ENCODE measurements around the gene NUTM1. TPM values are rescaled to one million over a fixed set of nuclear protein-coding genes. Genes with fewer than 3 reads are reported as not detected.
A peak's percentile ranks its signal among the peaks of the same experiment; 100 is the strongest.

The NUTM1 gene
- total RNA-seq, 2 donors from 2014 or later: not detected

GRCh38 chr15:34332553-34333120, 10.5 kb upstream of the NUTM1 start:
- no peak overlapping the region for H3K27ac ChIP-seq
- H3K9me3 ChIP-seq: no peaks in the 10 kb centered on the region
- no peaks in the 10 kb centered on the region for H3K27me3 ChIP-seq
- DNase-seq: no peak
- H3K36me3 ChIP-seq: no peaks in the 10 kb centered on the region
- TF ChIP-seq, protein P1, sequence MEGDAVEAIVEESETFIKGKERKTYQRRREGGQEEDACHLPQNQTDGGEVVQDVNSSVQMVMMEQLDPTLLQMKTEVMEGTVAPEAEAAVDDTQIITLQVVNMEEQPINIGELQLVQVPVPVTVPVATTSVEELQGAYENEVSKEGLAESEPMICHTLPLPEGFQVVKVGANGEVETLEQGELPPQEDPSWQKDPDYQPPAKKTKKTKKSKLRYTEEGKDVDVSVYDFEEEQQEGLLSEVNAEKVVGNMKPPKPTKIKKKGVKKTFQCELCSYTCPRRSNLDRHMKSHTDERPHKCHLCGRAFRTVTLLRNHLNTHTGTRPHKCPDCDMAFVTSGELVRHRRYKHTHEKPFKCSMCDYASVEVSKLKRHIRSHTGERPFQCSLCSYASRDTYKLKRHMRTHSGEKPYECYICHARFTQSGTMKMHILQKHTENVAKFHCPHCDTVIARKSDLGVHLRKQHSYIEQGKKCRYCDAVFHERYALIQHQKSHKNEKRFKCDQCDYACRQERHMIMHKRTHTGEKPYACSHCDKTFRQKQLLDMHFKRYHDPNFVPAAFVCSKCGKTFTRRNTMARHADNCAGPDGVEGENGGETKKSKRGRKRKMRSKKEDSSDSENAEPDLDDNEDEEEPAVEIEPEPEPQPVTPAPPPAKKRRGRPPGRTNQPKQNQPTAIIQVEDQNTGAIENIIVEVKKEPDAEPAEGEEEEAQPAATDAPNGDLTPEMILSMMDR (IDR thresholded peaks at IDR 0.05): no peak
- H3K4me1 ChIP-seq: no peaks in the 10 kb centered on the region
- intact Hi-C loops (cut with DNase I): no loop called here
- no peak overlapping the region for H3K9ac ChIP-seq (ENCODE audit: low read depth in 2 of 2, low read length in 2 of 2)
- no peak overlapping the region for H3K4me3 ChIP-seq

DNA sequence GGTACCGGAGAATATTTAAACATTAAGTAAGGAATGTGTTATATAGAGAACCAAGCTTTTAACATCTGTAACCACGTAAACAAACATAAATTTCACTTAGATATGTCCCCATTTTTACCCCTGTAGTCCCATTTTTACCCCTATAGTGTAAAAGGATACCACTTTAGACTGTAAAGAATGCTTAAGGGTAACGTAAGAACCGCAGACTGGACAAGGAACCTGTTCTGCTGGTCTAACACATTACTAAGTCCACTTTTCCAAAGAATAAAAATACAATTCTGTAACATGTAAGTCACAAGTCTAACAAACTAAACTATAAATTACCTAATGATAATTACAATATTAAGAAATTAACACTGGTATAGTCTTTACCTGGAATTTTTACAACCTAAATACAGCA, 8.4 kb upstream of the NUTM1 start:
- H3K27ac ChIP-seq: peak overlapping the region; percentile 39
- no peaks in the 10 kb centered on the region for H3K9me3 ChIP-seq
- H3K9ac ChIP-seq (ENCODE audit: low read depth in 2 of 2, low read length in 2 of 2): no peak overlapping the region
- H3K36me3 ChIP-seq: no peaks in the 10 kb centered on the region
- H3K27me3 ChIP-seq: no peaks in the 10 kb centered on the region
- H3K4me3 ChIP-seq: no peak overlapping the region
- no peak for DNase-seq
- intact Hi-C loops (cut with DNase I): no loop called here
- no peaks in the 10 kb centered on the region for H3K4me1 ChIP-seq
- TF ChIP-seq, protein P1 (IDR thresholded peaks at IDR 0.05): no peak

- intact Hi-C loops (cut with DNase I): no loop called here
- peak overlapping the region in 1 of 2 donors; percentile 1 for H3K9ac ChIP-seq (ENCODE audit: low read depth in 2 of 2, low read length in 2 of 2)
- no peaks in the 10 kb centered on the region for H3K4me1 ChIP-seq
Observed at GRCh38 chr15:34335176-34336032, 7.7 kb upstream of the NUTM1 start.

GRCh38 chr15:34336231-34336990, 6.7 kb upstream of the NUTM1 start:
- no peaks in the 10 kb centered on the region for H3K4me1 ChIP-seq
- intact Hi-C loops (cut with DNase I): no loop called here
- no peak for DNase-seq

More at GRCh38 chr15:34335176-34336032, 7.7 kb upstream of the NUTM1 start:
- TF ChIP-seq, protein P1 (IDR thresholded peaks at IDR 0.05): no peak
- H3K9me3 ChIP-seq: no peaks in the 10 kb centered on the region
- DNase-seq: no peak
- no peaks in the 10 kb centered on the region for H3K27me3 ChIP-seq
- no peaks in the 10 kb centered on the region for H3K36me3 ChIP-seq
- H3K27ac ChIP-seq: peak overlapping the region; percentile 86
- H3K4me3 ChIP-seq: no peak overlapping the region

More at GRCh38 chr15:34336231-34336990, 6.7 kb upstream of the NUTM1 start:
- TF ChIP-seq, protein P1 (IDR thresholded peaks at IDR 0.05): no peak
- Histone ChIP-seq H3K27ac (peak overlapping the region; percentile 86), H3K4me3 (peak overlapping the region; percentile 87), H3K36me3 (no peaks in the 10 kb centered on the region), H3K27me3 (no peaks in the 10 kb centered on the region), H3K9me3 (no peaks in the 10 kb centered on the region), H3K9ac (ENCODE audit: low read depth in 2 of 2, low read length in 2 of 2) (peak overlapping the region; percentile 79 to 93)

All from colonic mucosa (tissue), 4 donors.